MM.1S (cell line): ENCODE results near the gene PRKCD.

Experiments used
- DNase-seq: peaks from one replicate; pipeline ENCODE4 v3.0.0-alpha.2; 2015
- H2AFZ ChIP-seq: fragments of 300-600 bp; sonication (generic); 2 replicates; pipeline ENCODE4 v1.6.0; 2016; ENCODE audit warnings: antibody characterized with exemption, low read length
- H3F3A ChIP-seq: fragments of 300-600 bp; sonication (generic); 2 replicates; pipeline ENCODE4 v1.6.1; 2016; ENCODE audit warnings: mild to moderate bottlenecking, antibody characterized with exemption, low read length, moderate library complexity, mixed read lengths; ENCODE audit not compliant: insufficient read depth
- H3K27ac ChIP-seq: fragments of 300-600 bp; sonication (generic); 2 replicates; pipeline ENCODE4 v1.5.1; 2016; ENCODE audit warnings: mild to moderate bottlenecking, low read length
- H3K27me3 ChIP-seq: fragments of 300-600 bp; sonication (generic); replicated peaks from 2 replicates; pipeline ENCODE4 v1.6.0; 2016; ENCODE audit warnings: low read length; ENCODE audit not compliant: insufficient read depth
- H3K36me3 ChIP-seq: fragments of 300-600 bp; sonication (generic); replicated peaks from 2 replicates; pipeline ENCODE4 v1.6.1; 2016; ENCODE audit warnings: mild to moderate bottlenecking, low read length, mixed read lengths; ENCODE audit not compliant: insufficient read depth
- H3K4me1 ChIP-seq: fragments of 300-600 bp; sonication (generic); 2 replicates; pipeline ENCODE4 v1.6.1; 2016; ENCODE audit warnings: low read length, mixed read lengths
- H3K4me2 ChIP-seq: fragments of 300-600 bp; sonication (generic); 2 replicates; pipeline ENCODE4 v1.6.0; 2016; ENCODE audit warnings: low read depth, low read length
- H3K4me3 ChIP-seq: fragments of 300-600 bp; sonication (generic); 2 replicates; pipeline ENCODE4 v1.5.1; 2016; ENCODE audit warnings: low read length, mixed read lengths
- H3K79me2 ChIP-seq: fragments of 300-600 bp; sonication (generic); 2 replicates; pipeline ENCODE4 v1.6.1; 2016; ENCODE audit warnings: mixed run types, low read length, mixed read lengths
- H3K9ac ChIP-seq: fragments of 300-600 bp; sonication (generic); 2 replicates; pipeline ENCODE4 v1.6.1; 2016; ENCODE audit warnings: low read length, mixed read lengths
- H3K9me2 ChIP-seq: fragments of 300-600 bp; sonication (generic); replicated peaks from 2 replicates; pipeline ENCODE4 v1.6.1; 2016; ENCODE audit warnings: mild to moderate bottlenecking, low read length, mixed read lengths; ENCODE audit not compliant: insufficient read depth
- H3K9me3 ChIP-seq: fragments of 300-600 bp; sonication (generic); replicated peaks from 2 replicates; pipeline ENCODE4 v1.6.1; 2016; ENCODE audit warnings: mild to moderate bottlenecking, low read length, mixed read lengths; ENCODE audit not compliant: insufficient read depth
- H4K20me1 ChIP-seq: fragments of 300-600 bp; sonication (generic); 2 replicates; pipeline ENCODE4 v1.6.1; 2016; ENCODE audit warnings: mild to moderate bottlenecking, low read length, moderate library complexity, mixed read lengths; ENCODE audit not compliant: insufficient read depth
- CTCF ChIP-seq: fragments of 300-600 bp; sonication (generic); IDR thresholded peaks from 2 replicates; pipeline ENCODE4 v1.5.1; 2016; ENCODE audit warnings: antibody characterized with exemption, low read length, mixed read lengths
- EZH2 ChIP-seq: fragments of 300-600 bp; sonication (generic); optimal IDR thresholded peaks from 2 replicates; pipeline ENCODE3; 2017; ENCODE audit warnings: low read depth, mild to moderate bottlenecking, antibody characterized with exemption, low read length, mixed read lengths
- EZH2phosphoT487 ChIP-seq: fragments of 300-600 bp; sonication (generic); IDR thresholded peaks from 2 replicates; pipeline ENCODE4 v1.6.1; 2018; ENCODE audit warnings: antibody characterized with exemption, low read length

The PRKCD gene

GRCh38 chr3:53236112-53236841, 75.3 kb downstream of the PRKCD start:
- Histone ChIP-seq H4K20me1 (peaks cover 2% of the 10 kb centered on the region; the same call in 1 of the 2 replicates), H3K9ac (no peak overlapping the region), H3K4me1 (peaks cover 10% of the 10 kb centered on the region; the same call in 1 of the 2 replicates), H3K27me3 (no peaks in the 10 kb centered on the region), H3K4me2 (no peak overlapping the region), H3K79me2 (peaks cover 72% of the 10 kb centered on the region), H3K4me3 (no peak overlapping the region), H3K36me3 (peaks cover 12% of the 10 kb centered on the region), H3K9me3 (no peaks in the 10 kb centered on the region), H3K9me2 (no peaks in the 10 kb centered on the region), H3K27ac (peak overlapping the region; percentile 23; the same call in 1 of the 2 replicates), H2AFZ (no peak overlapping the region), H3F3A (peaks cover 4% of the 10 kb centered on the region; the same call in 1 of the 2 replicates)
- DNase-seq, result peak; percentile 39
- TF ChIP-seq EZH2, result no peak
- TF ChIP-seq CTCF, result no peak
- no peak for TF ChIP-seq EZH2phosphoT487

GRCh38 chr3:53238051-53238850, 77.2 kb downstream of the PRKCD start:
- Histone ChIP-seq H3K4me3 (no peak overlapping the region), H3K9me2 (no peaks in the 10 kb centered on the region), H3K4me2 (no peak overlapping the region), H3K4me1 (peaks cover 10% of the 10 kb centered on the region; the same call in 1 of the 2 replicates), H2AFZ (no peak overlapping the region), H3K9me3 (no peaks in the 10 kb centered on the region), H3K79me2 (peaks cover 80% of the 10 kb centered on the region), H3K27me3 (no peaks in the 10 kb centered on the region), H3F3A (peaks cover 4% of the 10 kb centered on the region; the same call in 1 of the 2 replicates), H3K36me3 (peaks cover 17% of the 10 kb centered on the region), H4K20me1 (peaks cover 21% of the 10 kb centered on the region), H3K9ac (no peak overlapping the region), H3K27ac (no peak overlapping the region)
- TF ChIP-seq EZH2 (no peak), CTCF (no peak)
- no peak for DNase-seq

- no peak overlapping the region for H2AFZ ChIP-seq
- H4K20me1 ChIP-seq, result peaks cover 28% of the 10 kb centered on the region
- no peaks in the 10 kb centered on the region for H3K9me3 ChIP-seq
- no peaks in the 10 kb centered on the region for H3K9me2 ChIP-seq
- H3K9ac ChIP-seq, result no peak overlapping the region
- H3K27me3 ChIP-seq, result no peaks in the 10 kb centered on the region
- no peak overlapping the region for H3K4me2 ChIP-seq
- peaks cover 10% of the 10 kb centered on the region; the same call in 1 of the 2 replicates for H3K4me1 ChIP-seq
- peaks cover 17% of the 10 kb centered on the region for H3K36me3 ChIP-seq
- DNase-seq, result no peak
- peaks cover 4% of the 10 kb centered on the region; the same call in 1 of the 2 replicates for H3F3A ChIP-seq
- TF ChIP-seq EZH2phosphoT487 (no peak), CTCF (no peak), EZH2 (no peak)
- H3K4me3 ChIP-seq, result no peak overlapping the region
- H3K27ac ChIP-seq, result no peak overlapping the region
- peaks cover 84% of the 10 kb centered on the region for H3K79me2 ChIP-seq
Measured at GRCh38 chr3:53238886-53239285, 77.9 kb downstream of the PRKCD start.
